Adrenal gland (tissue), 12 donors: ENCODE measurements around the gene SOAT2. TPM values are rescaled to one million over a fixed set of nuclear protein-coding genes. Genes with fewer than 3 reads are reported as not detected.
A peak's percentile ranks its signal among the peaks of the same experiment; 100 is the strongest.
"Not testable (repeated sequence)": the region's sequence is repeated elsewhere in the genome, so short reads cannot be mapped to it uniquely, and the experiment has no call there.

Experiments used
- DNase-seq, 7 donors: peaks; one replicate each; pipeline ENCODE4 v3.0.0-alpha.2; 2019 to 2020
- H3K27ac ChIP-seq, 5 donors: fragments of 200-600 bp; sonication (generic) in 4 of 5; 1 replicate in 3 of 5; 2 replicates in 2 of 5; pipeline versions ENCODE4 v1.5.1 to v1.8.0; 2016 to 2020; ENCODE audit warnings: mild to moderate bottlenecking in 1 of 5
- H3K27me3 ChIP-seq: fragments of 200-600 bp; 2 replicates; pipeline ENCODE4 v1.8.0; 2021
- H3K36me3 ChIP-seq, 2 donors: fragments of 200-600 bp; replicated peaks in 1 of 2; 1 replicate in 1 of 2; 2 replicates in 1 of 2; pipeline versions ENCODE4 v1.5.1 to v1.8.0; 2018 to 2022
- H3K4me1 ChIP-seq, 2 donors: fragments of 200-600 bp; replicated peaks in 1 of 2; 1 replicate in 1 of 2; 2 replicates in 1 of 2; pipeline versions ENCODE4 v1.5.1 to v1.8.0; 2018 to 2021
- H3K4me3 ChIP-seq, 4 donors: fragments of 200-600 bp; sonication (generic) in 3 of 4; one replicate each; pipeline ENCODE4 v1.5.1; 2016 to 2018
- H3K9me3 ChIP-seq, 3 donors: fragments of 200-600 bp; sonication (generic) in 1 of 3; replicated peaks in 1 of 3; 1 replicate in 2 of 3; 2 replicates in 1 of 3; pipeline versions ENCODE4 v1.5.1 to v1.8.0; 2016 to 2021
- POLR2A ChIP-seq, 2 donors: fragments of 450-650 bp; IDR thresholded peaks; one replicate each; pipeline ENCODE4 v1.6.1; 2017; ENCODE audit warnings: antibody characterized with exemption in 2 of 2, mild to moderate bottlenecking in 2 of 2, moderate library complexity in 1 of 2
- WGBS, 4 donors: extraction: QIAGEN DNeasy Blood & Tissue Kit in 2 of 4; methylation state at CpG; one replicate each; pipeline versions ENCODE4 v1.1.5 to v1.1.7; 2013 to 2017; 5-methylcytosine and 5-hydroxymethylcytosine counted together
- intact Hi-C, 2 donors: fragments of 100-400 bp; cut with DNase I; formaldehyde crosslinking; loops; one replicate each; pipeline versions ENCODE4 v1.14.1 to v1.15.0; 2022 to 2023
- polyA plus RNA-seq, 3 donors: library from polyadenylated mRNA; stranded (reverse); fragments of 200-250 nt in 2 of 3; fragments of 350-450 nt in 1 of 3; fragmentation: Illumina TruSeq in 1 of 3; extraction: RNeasy Lipid Tissue Mini Kit (QIAGEN cat#74804) in 1 of 3; gene quantifications; one replicate each; pipeline ENCODE4 v1.2.3, GENCODE V29; 2013 to 2014
- total RNA-seq, 9 donors: library from RNA; depleted of rRNA in 4 of 9; stranded (reverse); fragments of >200 nt in 4 of 9; fragments of 120-200 nt in 1 of 9; fragmentation: NEBNext Ultra II Directional in 1 of 9; extraction: Animal tissue kit (Norgen Biotek cat#: 25700) in 1 of 9; gene quantifications; one replicate each; pipeline versions ENCODE4 v1.1.0 to v1.2.4, GENCODE V29; 2013 to 2023
- TF ChIP-seq, protein P1 (sequence below), 6 experiments: fragments of 450-650 bp in 4 of 6; fragments of 200-600 bp in 2 of 6; sonication (generic) in 1 of 6; IDR thresholded peaks; 1 replicate in 5 of 6; 2 replicates in 1 of 6; pipeline versions ENCODE4 v1.5.1 to v1.8.0; 2016 to 2021; ENCODE audit warnings: antibody characterized with exemption in 6 of 6, mild to moderate bottlenecking in 2 of 6, moderate library complexity in 1 of 6
- donor health status: healthy with polysubstance abuse.
- donor health status: Bipolar disorder and iron deficiency.
- donor health status: DM: yes; HTN: yes; CAD: no.
- donor health status: DM: no; HTN: no; CAD: no.
- donor health status: DM: no; HTN: no; CAD: no.
- donor health status: DM: yes; HTN: yes; CAD: no.

The SOAT2 gene
- total and polyA plus RNA-seq, 12 donors = 0.34 to 0.79 (median 0.48) TPM; not detected in 9

GRCh38 chr12:53161119-53161911 lies 58.0 kb downstream of the SOAT2 start:
- Histone ChIP-seq H3K27me3 (no peaks in the 10 kb centered on the region), H3K4me3 (no peak overlapping the region), H3K27ac (no peak overlapping the region), H3K4me1 (peaks cover 0 to 3% of the 10 kb centered on the region in 2 donors), H3K9me3 (no peaks in the 10 kb centered on the region), H3K36me3 (no peaks in the 10 kb centered on the region)
- no peak for TF ChIP-seq POLR2A (IDR thresholded peaks at IDR 0.05)
- TF ChIP-seq, protein P1, sequence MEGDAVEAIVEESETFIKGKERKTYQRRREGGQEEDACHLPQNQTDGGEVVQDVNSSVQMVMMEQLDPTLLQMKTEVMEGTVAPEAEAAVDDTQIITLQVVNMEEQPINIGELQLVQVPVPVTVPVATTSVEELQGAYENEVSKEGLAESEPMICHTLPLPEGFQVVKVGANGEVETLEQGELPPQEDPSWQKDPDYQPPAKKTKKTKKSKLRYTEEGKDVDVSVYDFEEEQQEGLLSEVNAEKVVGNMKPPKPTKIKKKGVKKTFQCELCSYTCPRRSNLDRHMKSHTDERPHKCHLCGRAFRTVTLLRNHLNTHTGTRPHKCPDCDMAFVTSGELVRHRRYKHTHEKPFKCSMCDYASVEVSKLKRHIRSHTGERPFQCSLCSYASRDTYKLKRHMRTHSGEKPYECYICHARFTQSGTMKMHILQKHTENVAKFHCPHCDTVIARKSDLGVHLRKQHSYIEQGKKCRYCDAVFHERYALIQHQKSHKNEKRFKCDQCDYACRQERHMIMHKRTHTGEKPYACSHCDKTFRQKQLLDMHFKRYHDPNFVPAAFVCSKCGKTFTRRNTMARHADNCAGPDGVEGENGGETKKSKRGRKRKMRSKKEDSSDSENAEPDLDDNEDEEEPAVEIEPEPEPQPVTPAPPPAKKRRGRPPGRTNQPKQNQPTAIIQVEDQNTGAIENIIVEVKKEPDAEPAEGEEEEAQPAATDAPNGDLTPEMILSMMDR (IDR thresholded peaks at IDR 0.05) = no peak
- 91 to 97% (median 91%) methylated on average over 5 to 8 of the region's 8 CpGs for WGBS, 4 donors
- intact Hi-C loops = loop anchor here (2.0 to 5.0 kb wide), 2 partner anchors 36 to 37 kb away; no protein-coding TSS in a partner anchor
- DNase-seq = no peak

GRCh38 chr12:53163008-53163407 lies 59.7 kb downstream of the SOAT2 start:
- not testable (repeated sequence) for DNase-seq, H3K9me3 ChIP-seq, H3K4me1 ChIP-seq, H3K27ac ChIP-seq, H3K27me3 ChIP-seq, H3K4me3 ChIP-seq, H3K36me3 ChIP-seq
- intact Hi-C loops = loop anchor here in 1 of 2 donors (5.0 kb wide), 1 partner anchor 34 kb away; no protein-coding TSS in a partner anchor
- 92 to 97% (median 97%) methylated on average over 2 of the region's 2 CpGs for WGBS, 4 donors

DNA sequence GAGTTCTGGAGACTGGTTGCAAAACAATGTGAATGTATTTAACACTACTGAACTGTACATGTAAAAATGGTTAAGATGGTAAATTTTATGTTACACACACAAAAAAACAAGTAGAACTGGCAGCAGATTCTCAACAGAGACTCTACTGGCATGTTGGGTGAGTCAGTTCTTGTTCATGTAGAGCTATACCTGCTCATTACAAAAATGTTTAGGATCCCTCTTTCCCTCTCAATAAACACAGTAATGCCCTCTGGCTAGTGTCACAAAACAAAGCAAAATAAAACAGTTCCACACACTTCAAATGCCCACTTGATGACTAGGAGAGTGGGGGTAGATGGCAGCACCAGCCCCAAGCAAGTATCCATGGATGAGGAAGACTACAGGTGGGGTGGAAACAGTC lies 63.6 kb downstream of the SOAT2 start:
- Histone ChIP-seq H3K27ac (no peak overlapping the region), H3K36me3 (peaks cover 0 to 3% of the 10 kb centered on the region in 2 donors), H3K4me1 (peaks cover 5 to 10% of the 10 kb centered on the region in 2 donors), H3K4me3 (no peak overlapping the region), H3K9me3 (no peaks in the 10 kb centered on the region), H3K27me3 (no peaks in the 10 kb centered on the region)
- intact Hi-C loops = no loop called here
- no peak for DNase-seq
- TF ChIP-seq POLR2A (IDR thresholded peaks at IDR 0.05) = no peak
- TF ChIP-seq, protein P1 (IDR thresholded peaks at IDR 0.05) = no peak

GRCh38 chr12:53169644-53170043 lies 66.4 kb downstream of the SOAT2 start:
- WGBS, 4 donors = 94 to 99% (median 96%) methylated on average over 7 of the region's 7 CpGs
- H3K27ac ChIP-seq = no peak overlapping the region
- intact Hi-C loops = no loop called here

More at GRCh38 chr12:53169644-53170043, 66.4 kb downstream of the SOAT2 start:
- H3K36me3 ChIP-seq = peaks cover 0 to 3% of the 10 kb centered on the region in 2 donors
- TF ChIP-seq, protein P1 (IDR thresholded peaks at IDR 0.05) = no peak
- no peak for TF ChIP-seq POLR2A (IDR thresholded peaks at IDR 0.05)
- no peaks in the 10 kb centered on the region for H3K27me3 ChIP-seq
- H3K4me3 ChIP-seq = no peak overlapping the region
- DNase-seq = peak in 1 of 7 donors; percentile 20
- H3K4me1 ChIP-seq = peaks cover 6 to 11% of the 10 kb centered on the region in 2 donors
- H3K9me3 ChIP-seq = no peaks in the 10 kb centered on the region
